Erythroblast (primary cell): ENCODE measurements around the gene CARD14.

ENCODE experiments used
- GATA1 ChIP-seq: IDR thresholded peaks from 2 replicates; pipeline ENCODE4 v1.6.1; 2011; ENCODE audit warnings: low read depth, mild to moderate bottlenecking, control low read depth, low read length, moderate library complexity
- POLR2A ChIP-seq: IDR thresholded peaks from 2 replicates; pipeline ENCODE4 v1.6.1; 2011; ENCODE audit warnings: mild to moderate bottlenecking, low read length

DNA sequence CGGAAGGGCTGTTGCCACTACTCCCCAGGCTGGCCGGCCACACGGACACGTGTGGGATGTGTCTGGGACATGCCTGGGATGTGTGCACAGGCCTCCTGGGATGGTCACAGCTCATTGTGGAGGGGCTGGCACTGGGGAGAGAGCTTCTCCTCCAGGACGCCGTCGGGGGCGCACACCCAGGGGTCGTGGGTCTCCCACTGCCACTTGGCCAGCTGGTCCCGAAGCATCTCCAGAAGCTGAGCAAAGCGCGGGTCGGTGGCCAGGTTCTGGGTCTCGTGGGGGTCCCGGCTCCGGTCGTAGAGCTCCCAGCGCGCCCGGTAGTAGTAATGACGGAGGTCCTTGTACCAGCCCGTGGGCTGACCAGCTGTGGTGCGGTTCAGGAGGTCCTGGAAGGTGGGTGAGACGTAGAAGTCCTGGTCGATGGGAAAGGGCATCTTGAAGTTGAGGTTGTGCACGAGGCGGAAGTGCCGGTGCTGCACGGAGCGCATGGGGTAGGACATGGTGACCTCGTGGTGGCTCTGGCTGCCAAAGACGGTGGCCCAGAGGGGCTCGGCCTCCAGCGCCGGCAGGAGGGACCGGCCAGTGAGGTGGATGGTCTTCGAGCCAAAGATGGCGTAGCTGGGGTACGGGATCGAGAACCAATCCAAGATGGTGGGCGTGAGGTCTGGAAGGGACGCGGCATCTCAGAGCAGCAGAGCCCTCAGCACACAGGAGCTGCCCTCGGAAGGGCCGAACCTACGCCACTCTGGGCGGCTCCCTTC is 40.7 kb downstream of the CARD14 start:
- no peak for TF ChIP-seq POLR2A
- no peak for TF ChIP-seq GATA1
